NCI-H2029 (cell line): ENCODE data around the gene REEP5.
A peak's percentile ranks its signal among the peaks of the same experiment; 100 is the strongest.
"Not testable (repeated sequence)": the region's sequence is repeated elsewhere in the genome, so short reads cannot be mapped to it uniquely, and the experiment has no call there.

Experiments used
- DNase-seq: peaks from one replicate; lab custom pipeline; 2025; lab: John Stamatoyannopoulos, UW

REEP5 gene

DNA sequence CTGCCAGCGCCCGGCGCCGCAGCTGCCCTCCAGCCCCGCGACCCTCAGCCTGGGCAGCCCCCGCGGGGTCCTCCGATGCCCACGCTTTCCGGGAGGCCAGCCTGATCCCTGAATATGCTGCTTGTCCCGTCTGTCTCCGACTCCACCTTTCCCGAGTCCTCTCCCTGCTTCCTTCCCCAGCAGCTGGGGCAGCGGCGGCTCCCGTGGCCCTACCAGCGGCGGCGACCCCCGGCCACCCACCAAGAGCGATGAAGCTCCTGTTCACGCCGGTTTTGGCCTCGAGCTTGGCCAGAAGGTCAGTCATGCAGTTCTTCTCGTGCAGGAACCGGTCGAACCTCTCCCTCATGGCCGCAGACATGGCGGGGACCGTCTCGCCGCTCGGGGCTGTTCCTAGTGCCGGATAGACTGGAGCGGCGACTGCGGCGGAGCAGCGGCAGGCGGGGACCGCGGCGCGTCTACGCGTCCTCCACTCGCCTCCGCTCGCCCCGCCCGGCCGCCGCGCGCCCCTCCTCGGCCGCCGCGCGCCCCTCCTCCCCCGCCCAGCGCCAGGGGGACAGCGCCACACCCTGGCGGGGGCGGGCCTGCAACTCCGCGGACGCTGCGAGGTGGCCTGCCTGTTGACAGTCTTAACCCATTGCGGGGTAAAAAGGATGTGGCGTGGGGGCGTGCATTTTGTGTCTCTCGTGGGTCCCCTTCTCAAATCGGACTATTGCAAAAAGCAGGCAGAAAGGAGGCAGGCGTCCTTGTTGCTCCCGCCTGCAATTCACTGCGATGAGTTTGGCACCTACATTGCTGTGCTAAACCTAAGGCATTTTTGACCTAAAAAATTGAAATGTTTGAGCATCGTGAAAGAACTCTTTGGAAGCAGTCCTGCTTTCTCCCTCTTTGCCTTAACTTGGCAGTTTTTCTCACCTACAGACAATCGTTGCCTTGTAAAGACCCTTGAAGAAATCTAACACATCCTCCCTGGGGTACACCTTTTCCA is at the start of gene REEP5:
Gene REEP5 (minus strand): TSS at position 395 of the 985 bp plus-strand sequence. CDS start 37 bp downstream, at position 358.
- DNase-seq = peak; percentile 76

DNA sequence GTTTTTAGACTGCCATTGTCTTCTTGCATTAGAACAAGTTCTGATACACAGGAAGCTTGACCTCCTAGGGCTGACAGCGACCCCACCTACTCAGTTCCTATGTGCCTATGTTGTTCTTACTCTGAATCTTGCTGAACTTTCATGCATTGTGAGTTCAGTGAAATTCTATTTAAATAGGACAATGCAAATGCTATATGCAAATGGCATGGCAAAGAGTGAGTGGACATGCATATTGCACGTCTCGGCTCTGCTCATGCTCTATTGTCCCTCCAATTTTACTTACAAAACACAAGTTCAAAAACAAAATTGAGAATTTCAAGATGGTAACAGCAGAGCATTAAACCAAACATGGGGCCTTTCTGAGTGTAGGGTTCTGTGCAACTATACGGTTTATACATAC is 49.2 kb upstream of the REEP5 start:
- DNase-seq = no peak

DNA sequence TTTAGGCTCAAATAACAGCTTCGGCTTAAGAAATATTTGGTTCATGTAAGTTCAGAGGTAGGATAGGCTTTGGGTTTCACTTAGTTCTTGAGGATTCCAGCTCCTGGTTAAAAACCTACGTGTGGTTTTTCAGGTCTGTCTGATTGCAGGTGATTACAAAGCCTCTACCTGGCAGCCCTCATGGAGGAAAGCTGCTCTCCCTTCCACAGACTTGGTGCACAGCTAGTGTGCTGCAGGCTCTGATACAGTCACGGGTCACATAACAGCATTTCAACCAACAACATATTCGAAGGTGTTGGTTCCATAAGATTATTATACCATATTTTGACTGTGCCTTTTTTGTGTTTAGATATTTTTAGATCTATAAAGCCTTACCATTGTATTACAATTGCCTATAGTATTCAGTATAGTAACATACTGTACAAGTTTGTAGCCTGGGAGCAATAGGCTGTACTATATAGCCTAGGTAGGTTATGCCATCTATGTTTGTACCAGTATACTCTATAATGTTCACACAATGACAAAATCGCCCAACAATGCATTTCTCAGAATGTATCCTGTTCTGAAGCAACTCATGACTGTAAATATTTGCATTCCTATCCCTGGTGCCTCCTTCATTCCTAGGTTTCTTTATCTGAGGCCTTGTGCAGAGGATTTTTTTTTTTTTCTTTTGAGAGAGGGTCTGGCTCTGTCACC is 46.5 kb upstream of the REEP5 start:
- DNase-seq = no peak

GRCh38 chr5:112967520-112968083 is 45.6 kb upstream of the REEP5 start:
- no peak for DNase-seq

DNA sequence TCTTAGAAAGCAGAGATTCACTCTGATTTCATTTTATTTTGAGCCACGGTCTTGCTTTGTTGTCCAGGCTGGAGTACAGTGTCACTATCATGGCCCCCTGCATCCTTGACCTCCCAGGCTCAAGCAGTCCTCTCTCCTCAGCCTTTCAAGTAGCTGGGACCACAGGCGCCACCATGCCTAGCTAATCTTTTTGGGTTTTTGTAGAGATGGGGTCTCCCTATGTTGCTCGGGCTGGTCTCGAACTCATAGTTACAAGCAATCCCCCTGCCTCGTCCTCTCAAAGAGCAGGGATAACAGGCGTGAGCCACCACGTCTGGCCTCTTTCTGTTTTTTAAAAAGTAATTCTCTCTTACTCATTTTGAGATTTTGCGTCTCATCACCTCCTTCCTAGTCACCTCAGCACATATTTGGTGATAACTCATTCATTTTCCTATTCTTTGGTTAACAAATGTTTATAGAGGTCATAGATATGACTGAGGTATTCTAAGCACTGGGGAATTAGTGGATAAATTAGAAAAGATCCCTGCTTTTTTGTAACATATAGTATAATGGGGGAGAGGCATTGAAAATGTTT is 43.8 kb upstream of the REEP5 start:
- DNase-seq = no peak

DNA sequence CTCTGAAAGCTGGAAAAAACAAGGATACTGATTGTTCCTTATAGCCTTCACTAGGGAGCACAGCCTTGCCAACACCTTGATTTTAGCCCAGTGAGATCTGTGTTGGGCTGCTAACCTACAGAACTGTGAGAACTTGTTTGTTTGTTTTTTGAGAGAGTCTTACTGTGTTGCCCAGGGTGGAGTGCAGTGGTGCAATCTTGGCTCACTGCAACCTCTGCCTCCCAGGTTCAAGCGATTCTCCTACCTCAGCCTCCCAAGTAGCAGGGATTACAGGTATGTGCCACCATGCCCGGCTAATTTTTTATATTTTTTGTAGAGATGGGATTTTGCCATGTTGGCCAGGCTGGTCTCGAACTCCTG is 41.3 kb upstream of the REEP5 start:
- DNase-seq = not testable (repeated sequence)

DNA sequence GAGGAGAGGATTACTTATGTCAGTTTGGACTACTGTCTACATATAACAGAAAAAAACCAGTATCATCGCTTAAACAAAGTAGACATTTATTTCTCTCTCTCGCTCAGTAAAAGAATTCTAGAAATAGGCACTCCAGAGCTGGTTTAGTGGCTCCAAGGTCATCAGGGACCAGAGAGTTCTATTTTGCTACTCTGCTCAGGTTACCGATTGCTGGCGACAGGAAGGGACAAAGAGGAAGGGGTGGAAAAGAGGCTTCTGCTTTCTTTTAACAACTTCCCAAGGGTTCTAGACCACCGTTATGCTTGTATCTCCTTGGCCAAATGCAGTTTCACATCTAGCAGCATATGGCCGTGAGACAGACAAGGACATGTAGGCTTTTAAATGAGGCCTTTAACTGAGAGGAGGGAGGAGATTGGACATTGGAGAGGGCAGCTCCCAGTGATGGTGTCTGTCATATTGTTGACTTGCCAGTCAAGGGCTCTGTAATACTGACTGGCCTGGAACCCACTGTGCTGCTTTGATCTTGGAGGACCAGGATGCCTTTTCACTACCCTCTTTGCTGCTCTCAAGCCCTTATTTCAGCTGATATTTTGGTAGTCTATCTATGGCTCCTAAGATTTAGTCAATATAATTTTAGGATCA is 39.0 kb upstream of the REEP5 start:
- no peak for DNase-seq

GRCh38 chr5:112960315-112960714 is 38.3 kb upstream of the REEP5 start:
- DNase-seq = no peak

DNA sequence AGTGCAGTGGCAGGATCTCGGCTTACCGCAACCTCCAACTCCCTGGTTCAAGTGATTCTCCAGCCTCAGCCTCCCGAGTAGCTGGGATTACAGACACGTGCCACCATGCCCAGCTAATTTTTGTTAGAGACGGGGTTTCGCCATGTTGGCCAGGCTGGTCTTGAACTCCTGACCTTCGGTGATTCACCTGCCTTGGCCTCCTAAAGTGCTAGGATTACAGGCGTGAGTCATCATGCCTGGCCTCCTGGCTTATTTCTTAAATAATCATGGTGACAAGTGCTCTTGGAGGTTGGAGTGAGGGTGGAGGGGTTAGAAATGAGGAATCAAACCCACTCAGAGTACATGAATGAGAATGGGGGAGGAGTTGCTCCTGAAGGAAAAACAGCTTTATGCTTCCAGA is 37.8 kb upstream of the REEP5 start:
- not testable (repeated sequence) for DNase-seq

GRCh38 chr5:112958093-112959088 is 36.4 kb upstream of the REEP5 start:
- no peak for DNase-seq

DNA sequence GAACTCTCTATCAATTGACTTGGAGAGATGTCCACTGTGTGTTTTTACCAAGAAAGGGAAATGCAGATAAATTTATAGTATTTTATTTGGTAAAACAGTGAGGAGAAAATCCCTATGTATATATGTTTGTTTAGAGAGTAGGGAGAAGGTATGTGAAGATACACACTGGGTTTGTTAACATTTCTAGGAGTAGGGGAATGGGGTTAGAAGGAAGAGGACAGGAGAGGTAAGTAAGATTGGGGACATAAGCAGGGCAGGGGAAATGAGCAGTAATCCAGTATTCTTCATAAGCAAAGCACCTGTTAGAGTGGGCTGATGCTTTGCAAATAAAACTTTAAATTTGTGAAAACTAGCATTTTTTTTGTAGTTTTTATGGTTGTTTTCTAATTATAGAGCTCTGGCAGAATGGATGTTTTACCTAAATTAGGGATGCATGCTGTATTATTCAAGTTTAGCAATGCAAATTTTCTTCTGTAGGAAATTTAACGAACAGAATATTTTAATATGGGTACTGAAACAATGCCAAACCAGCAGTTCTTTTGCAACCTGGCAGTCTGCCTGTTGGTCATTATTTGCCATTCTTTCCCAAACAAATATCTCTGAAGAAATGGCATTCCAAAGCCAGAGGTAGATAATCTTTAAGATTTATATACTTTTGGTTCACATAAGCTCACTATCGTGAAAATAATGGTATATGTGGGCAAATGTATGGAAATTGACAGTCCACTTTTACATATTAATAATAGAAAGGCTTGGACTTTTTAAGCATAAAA is 35.2 kb upstream of the REEP5 start:
- no peak for DNase-seq

DNA sequence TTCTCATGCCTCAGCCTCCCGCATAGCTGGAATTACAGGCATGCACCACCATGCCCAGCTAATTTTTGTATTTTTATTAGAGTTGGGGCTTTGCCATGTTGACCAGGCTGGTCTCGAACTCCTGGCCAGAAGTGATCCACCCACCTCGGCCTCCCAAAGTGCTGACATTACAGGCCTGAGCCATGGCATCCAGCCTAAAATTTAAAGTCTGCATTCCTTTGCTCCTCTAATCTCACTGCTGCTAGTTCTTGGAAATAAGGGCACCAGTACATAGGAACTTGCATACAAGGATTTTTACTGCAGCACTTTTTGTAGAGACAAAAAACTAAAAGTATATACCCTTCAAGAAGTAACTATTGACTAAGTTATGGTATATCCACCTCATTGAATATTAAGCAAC is 34.6 kb upstream of the REEP5 start:
- DNase-seq = no peak

- no peak for DNase-seq
Observed at GRCh38 chr5:112951124-112951702, 29.2 kb upstream of the REEP5 start.

GRCh38 chr5:112948458-112948857 is 26.4 kb upstream of the REEP5 start:
- no peak for DNase-seq

DNA sequence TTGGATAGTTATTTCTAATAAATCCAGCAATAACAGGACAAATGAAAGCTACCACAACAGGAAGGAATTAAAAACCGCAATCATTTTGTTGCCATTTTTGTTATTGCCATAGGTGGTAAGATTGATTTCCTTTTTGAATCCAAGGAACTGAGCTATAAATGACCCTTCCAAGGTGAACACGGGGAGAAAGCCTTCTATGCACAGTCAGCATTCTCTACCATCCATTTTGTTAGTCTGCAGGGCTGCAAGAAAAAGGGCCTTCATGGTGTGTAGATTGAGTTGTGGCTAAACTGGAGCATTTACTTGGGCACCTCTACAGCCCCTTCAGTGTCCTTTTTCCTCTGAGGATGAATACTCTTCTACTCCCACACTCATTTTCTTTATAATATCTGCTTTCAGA is 18.6 kb upstream of the REEP5 start:
- DNase-seq = no peak

- no peak for DNase-seq
Observed at GRCh38 chr5:112938286-112938685, 16.3 kb upstream of the REEP5 start.

- DNase-seq = no peak
Observed at GRCh38 chr5:112935675-112936074, 13.6 kb upstream of the REEP5 start.

DNA sequence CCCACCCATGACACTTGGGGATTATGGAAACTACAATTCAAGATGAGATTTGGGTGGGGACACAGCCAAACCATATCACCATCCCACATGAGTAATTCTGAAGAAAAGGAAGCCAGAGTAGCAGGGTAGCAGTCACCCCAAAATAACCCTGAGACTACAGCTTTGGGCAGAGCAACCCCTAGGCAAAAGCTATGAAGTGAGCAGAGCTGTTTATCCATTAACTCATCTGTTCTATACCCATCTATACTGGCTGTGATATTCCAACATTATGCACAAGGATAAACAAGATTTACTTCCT is 12.3 kb upstream of the REEP5 start:
- no peak for DNase-seq

DNA sequence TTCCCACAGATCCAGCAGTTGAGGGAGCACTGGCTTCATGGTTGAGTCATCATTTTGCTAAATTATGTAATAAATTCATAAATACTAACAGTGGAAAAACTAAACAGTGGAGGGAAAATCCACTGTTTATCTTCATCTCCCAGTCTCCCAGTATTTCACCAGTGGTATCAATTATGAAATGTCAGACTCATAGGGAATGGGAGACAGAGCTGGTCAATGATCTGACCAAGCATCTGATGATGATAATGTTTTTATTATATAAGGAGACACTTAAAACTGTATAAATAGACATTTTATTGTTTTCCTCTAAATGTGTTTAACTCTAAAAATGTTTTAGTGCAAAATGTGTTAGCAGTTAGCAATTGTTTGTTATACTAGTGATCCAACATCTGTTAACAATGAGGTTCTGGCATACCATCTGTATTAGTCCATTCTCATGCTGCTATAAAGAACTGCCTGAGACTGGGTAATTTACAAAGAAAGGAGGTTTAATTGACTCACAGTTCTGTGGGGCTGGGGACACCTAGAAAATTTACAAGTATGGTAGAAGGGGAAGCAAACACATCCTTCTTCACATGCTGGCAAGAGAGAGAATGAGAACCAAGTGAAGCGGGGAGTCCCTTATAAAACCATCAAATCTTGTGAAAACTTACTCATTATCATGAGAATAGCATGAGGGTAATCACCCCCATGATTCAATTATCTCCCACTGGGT is 11.8 kb upstream of the REEP5 start:
- no peak for DNase-seq
